Astrocyte (in vitro differentiated cells and primary cell): ENCODE results near the gene MAEA. TPM values are rescaled to one million over a fixed set of nuclear protein-coding genes. Genes with fewer than 3 reads are reported as not detected.

Experiments
- DNase-seq: peaks from one replicate; pipeline ENCODE4 v3.0.0-alpha.2; 2010; ENCODE audit warnings: low read depth
- FAIRE-seq: peaks from 2 replicates; lab custom pipeline; 2011; peaks lifted over from hg19 to GRCh38; lab: Jason Lieb, UNC
- H2AFZ ChIP-seq: 2 replicates; pipeline ENCODE4 v1.6.0; 2012; ENCODE audit warnings: low read depth, low read length, inconsistent platforms
- H3K27ac ChIP-seq: 2 replicates; pipeline ENCODE4 v1.5.1; 2011; ENCODE audit warnings: low read depth, low read length, inconsistent platforms
- H3K27me3 ChIP-seq: 2 replicates; pipeline ENCODE4 v1.6.0; 2011; ENCODE audit warnings: low read length, inconsistent platforms; ENCODE audit not compliant: insufficient read depth
- H3K36me3 ChIP-seq: 2 replicates; pipeline ENCODE4 v1.5.1; 2011; ENCODE audit warnings: low read length, inconsistent platforms; ENCODE audit not compliant: insufficient read depth
- H3K4me1 ChIP-seq: 2 replicates; pipeline ENCODE4 v1.5.1; 2011; ENCODE audit warnings: low read length, inconsistent platforms; ENCODE audit not compliant: insufficient read depth
- H3K4me2 ChIP-seq: 2 replicates; pipeline ENCODE4 v1.6.0; 2012; ENCODE audit warnings: low read length, inconsistent platforms
- H3K4me3 ChIP-seq: 2 replicates; pipeline ENCODE4 v1.5.1; 2011; ENCODE audit warnings: low read depth, mild to moderate bottlenecking, low read length, inconsistent platforms; ENCODE audit not compliant: insufficient read depth
- H3K79me2 ChIP-seq: 2 replicates; pipeline ENCODE4 v1.6.0; 2012; ENCODE audit warnings: mild to moderate bottlenecking, low read length, inconsistent platforms; ENCODE audit not compliant: insufficient read depth
- H3K9ac ChIP-seq: 2 replicates; pipeline ENCODE4 v1.6.0; 2012; ENCODE audit warnings: mild to moderate bottlenecking, low read length, inconsistent platforms
- H3K9me3 ChIP-seq: 2 replicates; pipeline ENCODE4 v1.5.1; 2012; ENCODE audit warnings: low read depth, mild to moderate bottlenecking, low read length, inconsistent platforms; ENCODE audit not compliant: insufficient read depth
- H4K20me1 ChIP-seq: 2 replicates; pipeline ENCODE4 v1.6.0; 2012; ENCODE audit warnings: low read length, inconsistent platforms; ENCODE audit not compliant: insufficient read depth
- H3K27ac Mint-ChIP-seq: one replicate; pipeline ENCODE4 v1.8.0; 2021; ENCODE audit warnings: mild to moderate bottlenecking, mixed read lengths; ENCODE audit not compliant: unreplicated experiment
- H3K27me3 Mint-ChIP-seq: one replicate; pipeline ENCODE4 v1.8.0; 2021; ENCODE audit warnings: low read depth, mixed read lengths; ENCODE audit not compliant: unreplicated experiment
- H3K36me3 Mint-ChIP-seq: one replicate; pipeline ENCODE4 v1.8.0; 2021; ENCODE audit warnings: low read depth, mixed read lengths; ENCODE audit not compliant: unreplicated experiment
- H3K4me1 Mint-ChIP-seq: one replicate; pipeline ENCODE4 v1.8.0; 2021; ENCODE audit warnings: low read depth, mixed read lengths; ENCODE audit not compliant: unreplicated experiment
- H3K4me3 Mint-ChIP-seq: one replicate; pipeline ENCODE4 v1.8.0; 2021; ENCODE audit warnings: mild to moderate bottlenecking, moderate library complexity, mixed read lengths; ENCODE audit not compliant: unreplicated experiment
- H3K9me3 Mint-ChIP-seq: one replicate; pipeline ENCODE4 v1.8.0; 2021; ENCODE audit warnings: mild to moderate bottlenecking, mixed read lengths; ENCODE audit not compliant: unreplicated experiment
- EZH2 ChIP-seq: IDR thresholded peaks from 2 replicates; pipeline ENCODE4 v1.6.1; 2012; ENCODE audit warnings: mild to moderate bottlenecking, low read length, inconsistent platforms; ENCODE audit not compliant: insufficient read depth
- total RNA-seq: library from RNA; stranded (reverse); gene quantifications from 2 replicates; pipeline ENCODE4 v1.2.1, GENCODE V29; 2021
- TF ChIP-seq, protein P1 (sequence below): IDR thresholded peaks from 2 replicates; pipeline ENCODE4 v1.5.1; 2011; ENCODE audit warnings: low read depth, mild to moderate bottlenecking, inconsistent platforms, low read length, moderate library complexity; ENCODE audit not compliant: insufficient read depth

The MAEA gene
- total RNA-seq, 1 donor from 2014 or later: 79.3 TPM

DNA sequence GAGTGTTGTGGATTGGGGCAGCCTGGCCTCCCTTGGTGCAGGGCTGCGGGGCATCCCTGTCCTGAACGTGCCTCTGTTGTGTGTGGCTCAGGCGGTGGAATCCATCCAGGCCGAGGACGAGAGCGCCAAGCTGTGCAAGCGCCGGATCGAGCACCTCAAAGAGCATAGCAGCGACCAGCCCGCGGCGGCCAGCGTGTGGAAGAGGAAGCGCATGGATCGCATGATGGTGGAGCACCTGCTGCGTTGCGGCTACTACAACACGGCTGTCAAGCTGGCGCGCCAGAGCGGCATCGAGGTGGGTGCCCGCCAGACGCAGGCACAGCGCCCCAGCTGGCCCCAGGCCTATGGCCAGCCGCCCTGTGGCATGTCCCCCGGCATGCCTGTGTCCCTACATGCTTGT is 25.6 kb downstream of the MAEA start:
- FAIRE-seq (no peak), DNase-seq (no peak)
- Mint-ChIP-seq H3K4me3 (no peak overlapping the region), H3K4me1 (peaks cover 6% of the 10 kb centered on the region), H3K27ac (no peak overlapping the region), H3K27me3 (no peaks in the 10 kb centered on the region), H3K9me3 (no peaks in the 10 kb centered on the region), H3K36me3 (peaks cover 24% of the 10 kb centered on the region)
- no peak overlapping the region for H3K4me2 ChIP-seq
- no peaks in the 10 kb centered on the region for H3K9me3 ChIP-seq
- peaks cover 3% of the 10 kb centered on the region for H3K4me1 ChIP-seq
- no peak overlapping the region for H3K9ac ChIP-seq
- H3K4me3 ChIP-seq: no peak overlapping the region
- peaks cover 45% of the 10 kb centered on the region for H4K20me1 ChIP-seq
- H3K27ac ChIP-seq: no peak overlapping the region
- no peak overlapping the region for H2AFZ ChIP-seq
- TF ChIP-seq, protein P1, sequence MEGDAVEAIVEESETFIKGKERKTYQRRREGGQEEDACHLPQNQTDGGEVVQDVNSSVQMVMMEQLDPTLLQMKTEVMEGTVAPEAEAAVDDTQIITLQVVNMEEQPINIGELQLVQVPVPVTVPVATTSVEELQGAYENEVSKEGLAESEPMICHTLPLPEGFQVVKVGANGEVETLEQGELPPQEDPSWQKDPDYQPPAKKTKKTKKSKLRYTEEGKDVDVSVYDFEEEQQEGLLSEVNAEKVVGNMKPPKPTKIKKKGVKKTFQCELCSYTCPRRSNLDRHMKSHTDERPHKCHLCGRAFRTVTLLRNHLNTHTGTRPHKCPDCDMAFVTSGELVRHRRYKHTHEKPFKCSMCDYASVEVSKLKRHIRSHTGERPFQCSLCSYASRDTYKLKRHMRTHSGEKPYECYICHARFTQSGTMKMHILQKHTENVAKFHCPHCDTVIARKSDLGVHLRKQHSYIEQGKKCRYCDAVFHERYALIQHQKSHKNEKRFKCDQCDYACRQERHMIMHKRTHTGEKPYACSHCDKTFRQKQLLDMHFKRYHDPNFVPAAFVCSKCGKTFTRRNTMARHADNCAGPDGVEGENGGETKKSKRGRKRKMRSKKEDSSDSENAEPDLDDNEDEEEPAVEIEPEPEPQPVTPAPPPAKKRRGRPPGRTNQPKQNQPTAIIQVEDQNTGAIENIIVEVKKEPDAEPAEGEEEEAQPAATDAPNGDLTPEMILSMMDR: no peak
- TF ChIP-seq EZH2: no peak
- peaks cover 6% of the 10 kb centered on the region for H3K36me3 ChIP-seq
- H3K27me3 ChIP-seq: no peaks in the 10 kb centered on the region
- peaks cover 40% of the 10 kb centered on the region for H3K79me2 ChIP-seq

DNA sequence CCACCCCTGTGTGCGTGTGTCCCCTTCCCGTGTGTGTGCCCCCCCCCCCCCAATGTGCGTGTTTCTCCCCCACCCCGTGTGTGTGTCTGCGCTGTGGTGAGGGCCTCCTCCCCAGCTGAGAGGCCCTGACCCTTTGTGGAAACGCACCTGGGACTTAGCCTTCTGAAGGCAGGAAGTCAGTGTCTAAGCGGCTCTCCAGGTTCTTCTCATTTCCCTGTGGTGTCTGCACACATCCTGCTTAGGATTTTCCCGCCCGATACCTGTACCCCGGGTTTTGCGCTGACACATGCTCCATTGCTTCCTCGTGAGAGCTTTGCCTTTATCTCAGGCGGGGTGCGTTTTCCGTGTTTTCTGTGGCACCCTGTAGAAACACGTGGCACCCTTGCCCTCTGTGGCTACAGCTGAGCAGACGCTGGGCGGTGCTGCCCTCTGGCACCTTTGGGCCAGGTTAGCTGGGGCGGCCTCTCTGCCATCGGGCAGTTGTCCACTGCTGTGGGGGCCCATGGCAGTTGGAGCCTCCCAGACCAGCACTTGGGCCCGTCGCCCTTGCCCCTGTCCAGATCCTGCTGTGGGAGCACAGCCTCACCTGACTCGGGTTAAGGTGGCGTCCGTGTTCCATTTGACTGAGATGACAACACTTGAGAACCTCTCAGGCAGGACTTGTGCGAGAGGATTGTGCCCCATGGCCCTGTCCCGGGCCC is 26.3 kb downstream of the MAEA start:
- TF ChIP-seq, protein P1: no peak
- TF ChIP-seq EZH2: no peak

DNA sequence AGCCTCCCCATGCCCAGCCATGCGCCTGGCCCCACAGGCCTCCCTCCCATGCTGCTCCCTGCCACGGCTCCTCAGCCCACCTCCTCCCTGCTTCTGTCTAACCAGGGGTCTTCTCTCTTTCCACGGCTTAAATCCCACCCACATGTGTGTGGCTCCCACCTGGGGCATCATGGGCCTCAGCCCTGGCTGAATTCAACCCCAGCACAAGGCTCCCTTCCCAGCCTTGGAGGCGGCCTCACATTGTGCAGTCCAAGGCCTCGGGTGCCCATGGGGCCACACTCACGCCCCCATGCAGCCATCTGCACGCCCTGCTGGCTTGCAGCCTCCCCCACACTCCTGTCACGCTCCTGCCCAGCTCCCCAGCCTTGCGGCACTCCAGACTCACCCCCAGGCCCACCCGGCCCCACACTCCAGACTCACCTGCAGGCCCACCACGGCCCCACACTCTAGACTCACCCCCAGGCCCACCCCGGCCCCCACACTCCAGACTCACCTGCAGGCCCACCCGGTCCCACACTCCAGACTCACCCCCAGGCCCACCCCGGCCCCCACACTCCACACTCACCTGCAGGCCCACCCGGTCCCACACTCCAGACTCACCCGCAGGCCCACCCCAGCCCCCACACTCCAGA is 27.0 kb downstream of the MAEA start:
- no peak overlapping the region for H3K4me3 ChIP-seq
- peaks cover 1% of the 10 kb centered on the region for H3K4me1 Mint-ChIP-seq
- no peaks in the 10 kb centered on the region for H3K27me3 Mint-ChIP-seq
- TF ChIP-seq, protein P1: no peak
- no peak for TF ChIP-seq EZH2
- peaks cover 22% of the 10 kb centered on the region for H3K36me3 Mint-ChIP-seq
- FAIRE-seq (no peak), DNase-seq (no peak)
- H3K9ac ChIP-seq: no peak overlapping the region
- no peak overlapping the region for H3K4me2 ChIP-seq
- no peak overlapping the region for H3K4me3 Mint-ChIP-seq
- H4K20me1 ChIP-seq: peaks cover 32% of the 10 kb centered on the region
- no peak overlapping the region for H2AFZ ChIP-seq
- peaks cover 26% of the 10 kb centered on the region for H3K79me2 ChIP-seq
- no peak overlapping the region for H3K27ac ChIP-seq
- H3K9me3 Mint-ChIP-seq: no peaks in the 10 kb centered on the region
- no peaks in the 10 kb centered on the region for H3K27me3 ChIP-seq
- H3K27ac Mint-ChIP-seq: no peak overlapping the region
- no peaks in the 10 kb centered on the region for H3K9me3 ChIP-seq
- no peaks in the 10 kb centered on the region for H3K4me1 ChIP-seq
- peaks cover 6% of the 10 kb centered on the region for H3K36me3 ChIP-seq

More for the DNA sequence above, 26.3 kb downstream of the MAEA start:
- no peak overlapping the region for H3K27ac Mint-ChIP-seq
- Histone ChIP-seq H3K4me3 (no peak overlapping the region), H3K9me3 (no peaks in the 10 kb centered on the region), H3K4me2 (no peak overlapping the region), H3K27me3 (no peaks in the 10 kb centered on the region), H3K9ac (no peak overlapping the region), H3K27ac (no peak overlapping the region), H3K79me2 (peaks cover 33% of the 10 kb centered on the region), H3K4me1 (no peaks in the 10 kb centered on the region), H3K36me3 (peaks cover 6% of the 10 kb centered on the region), H2AFZ (no peak overlapping the region), H4K20me1 (peaks cover 39% of the 10 kb centered on the region)
- no peaks in the 10 kb centered on the region for H3K9me3 Mint-ChIP-seq
- DNase-seq (no peak), FAIRE-seq (no peak)
- H3K4me1 Mint-ChIP-seq: peaks cover 4% of the 10 kb centered on the region
- H3K27me3 Mint-ChIP-seq: no peaks in the 10 kb centered on the region
- H3K4me3 Mint-ChIP-seq: no peak overlapping the region
- peaks cover 24% of the 10 kb centered on the region for H3K36me3 Mint-ChIP-seq
